ENCODE data around the gene PARP14.
"Not testable (repeated sequence)": the region's sequence is repeated elsewhere in the genome, so short reads cannot be mapped to it uniquely, and the experiment has no call there.

The PARP14 gene

DNA sequence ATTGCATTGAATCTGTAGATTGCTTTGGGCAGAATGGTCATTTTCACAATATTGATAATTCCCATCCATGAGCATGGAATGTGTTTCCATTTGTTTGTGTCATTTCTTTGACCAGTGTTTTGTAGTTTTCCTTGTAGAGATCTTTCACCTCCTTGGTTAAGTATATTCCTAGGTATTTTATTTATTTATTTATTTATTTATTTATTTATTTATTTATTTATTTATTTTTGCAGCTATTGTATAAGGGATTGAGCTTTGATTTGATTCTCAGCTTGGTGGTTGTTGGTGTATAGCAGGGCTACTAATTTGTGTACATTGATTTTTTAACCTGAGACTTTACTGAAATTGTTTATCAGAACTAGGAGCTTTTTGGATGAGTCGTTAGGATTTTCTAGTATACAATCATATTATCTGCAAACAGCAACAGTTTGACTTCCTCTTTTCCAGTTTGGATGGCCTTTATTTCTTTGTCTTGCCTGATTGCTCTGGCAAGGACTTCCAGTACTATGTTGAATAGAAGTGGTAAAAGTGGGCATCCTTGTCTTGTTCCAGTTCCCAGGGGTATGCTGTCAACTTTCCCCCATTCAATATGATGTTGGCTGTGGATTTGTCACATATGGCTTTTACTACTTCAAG lies 30.1 kb downstream of the PARP14 start:
- H3K9me3 ChIP-seq (ENCODE audit: control insufficient read depth, insufficient read depth, low read depth, low read length); H3K36me3 ChIP-seq (ENCODE audit: control insufficient read depth in 2 of 2, insufficient read depth in 1 of 2, low read length in 2 of 2); POLR2A ChIA-PET; H3K27ac ChIP-seq (ENCODE audit: extremely low read depth, low read depth, low read length); CTCF ChIA-PET; H3K4me1 ChIP-seq (ENCODE audit: control insufficient read depth, insufficient read depth, low read length); H3K4me3 ChIP-seq (ENCODE audit: low read depth, low read length): not testable (repeated sequence)
- TF ChIP-seq ZNF623 (tag by site-specific recombination; IDR thresholded peaks at IDR 0.05) (peak; percentile 57), ZNF555 (tag by site-specific recombination; conservative IDR thresholded peaks at IDR 0.05) (peak; percentile 69), ZNF510 (tag by site-specific recombination; IDR thresholded peaks at IDR 0.05; ENCODE audit: insufficient replicate concordance) (peak; percentile 13), ZNF266 (tag by site-specific recombination; IDR thresholded peaks at IDR 0.05; ENCODE audit: low read depth) (0 out of 2 replicates have a peak, but pooled peaks have one; percentile 25), ZNF654 (tag by site-specific recombination; IDR thresholded peaks at IDR 0.05; ENCODE audit: low read depth) (peak; percentile 30), ZNF426 (tag by site-specific recombination; IDR thresholded peaks at IDR 0.05) (peak; percentile 70), ZNF433 (tag by site-specific recombination; IDR thresholded peaks at IDR 0.05; ENCODE audit: low read depth) (0 out of 2 replicates have a peak, but pooled peaks have one; percentile 17), ZNF394 (tag by site-specific recombination; IDR thresholded peaks at IDR 0.05; ENCODE audit: borderline replicate concordance) (peak; percentile 87; the same call in 1 of the 2 replicates), ZNF140 (tag by site-specific recombination; IDR thresholded peaks at IDR 0.05) (peak; percentile 44; the same call in 1 of the 2 replicates), ZNF558 (tag by site-specific recombination; IDR thresholded peaks at IDR 0.05) (peak; percentile 61; the same call in 1 of the 2 replicates), ZXDB (tag by site-specific recombination; IDR thresholded peaks at IDR 0.05) (peak; percentile 43; the same call in 1 of the 2 replicates), ZBTB8A (tag by site-specific recombination; IDR thresholded peaks at IDR 0.05) (peak; percentile 50)
- TF ChIP-seq, protein P1, sequence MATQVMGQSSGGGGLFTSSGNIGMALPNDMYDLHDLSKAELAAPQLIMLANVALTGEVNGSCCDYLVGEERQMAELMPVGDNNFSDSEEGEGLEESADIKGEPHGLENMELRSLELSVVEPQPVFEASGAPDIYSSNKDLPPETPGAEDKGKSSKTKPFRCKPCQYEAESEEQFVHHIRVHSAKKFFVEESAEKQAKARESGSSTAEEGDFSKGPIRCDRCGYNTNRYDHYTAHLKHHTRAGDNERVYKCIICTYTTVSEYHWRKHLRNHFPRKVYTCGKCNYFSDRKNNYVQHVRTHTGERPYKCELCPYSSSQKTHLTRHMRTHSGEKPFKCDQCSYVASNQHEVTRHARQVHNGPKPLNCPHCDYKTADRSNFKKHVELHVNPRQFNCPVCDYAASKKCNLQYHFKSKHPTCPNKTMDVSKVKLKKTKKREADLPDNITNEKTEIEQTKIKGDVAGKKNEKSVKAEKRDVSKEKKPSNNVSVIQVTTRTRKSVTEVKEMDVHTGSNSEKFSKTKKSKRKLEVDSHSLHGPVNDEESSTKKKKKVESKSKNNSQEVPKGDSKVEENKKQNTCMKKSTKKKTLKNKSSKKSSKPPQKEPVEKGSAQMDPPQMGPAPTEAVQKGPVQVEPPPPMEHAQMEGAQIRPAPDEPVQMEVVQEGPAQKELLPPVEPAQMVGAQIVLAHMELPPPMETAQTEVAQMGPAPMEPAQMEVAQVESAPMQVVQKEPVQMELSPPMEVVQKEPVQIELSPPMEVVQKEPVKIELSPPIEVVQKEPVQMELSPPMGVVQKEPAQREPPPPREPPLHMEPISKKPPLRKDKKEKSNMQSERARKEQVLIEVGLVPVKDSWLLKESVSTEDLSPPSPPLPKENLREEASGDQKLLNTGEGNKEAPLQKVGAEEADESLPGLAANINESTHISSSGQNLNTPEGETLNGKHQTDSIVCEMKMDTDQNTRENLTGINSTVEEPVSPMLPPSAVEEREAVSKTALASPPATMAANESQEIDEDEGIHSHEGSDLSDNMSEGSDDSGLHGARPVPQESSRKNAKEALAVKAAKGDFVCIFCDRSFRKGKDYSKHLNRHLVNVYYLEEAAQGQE (tag by site-specific recombination; IDR thresholded peaks at IDR 0.05) = peak; percentile 49; the same call in 1 of the 2 replicates
- TF ChIP-seq, protein P2, sequence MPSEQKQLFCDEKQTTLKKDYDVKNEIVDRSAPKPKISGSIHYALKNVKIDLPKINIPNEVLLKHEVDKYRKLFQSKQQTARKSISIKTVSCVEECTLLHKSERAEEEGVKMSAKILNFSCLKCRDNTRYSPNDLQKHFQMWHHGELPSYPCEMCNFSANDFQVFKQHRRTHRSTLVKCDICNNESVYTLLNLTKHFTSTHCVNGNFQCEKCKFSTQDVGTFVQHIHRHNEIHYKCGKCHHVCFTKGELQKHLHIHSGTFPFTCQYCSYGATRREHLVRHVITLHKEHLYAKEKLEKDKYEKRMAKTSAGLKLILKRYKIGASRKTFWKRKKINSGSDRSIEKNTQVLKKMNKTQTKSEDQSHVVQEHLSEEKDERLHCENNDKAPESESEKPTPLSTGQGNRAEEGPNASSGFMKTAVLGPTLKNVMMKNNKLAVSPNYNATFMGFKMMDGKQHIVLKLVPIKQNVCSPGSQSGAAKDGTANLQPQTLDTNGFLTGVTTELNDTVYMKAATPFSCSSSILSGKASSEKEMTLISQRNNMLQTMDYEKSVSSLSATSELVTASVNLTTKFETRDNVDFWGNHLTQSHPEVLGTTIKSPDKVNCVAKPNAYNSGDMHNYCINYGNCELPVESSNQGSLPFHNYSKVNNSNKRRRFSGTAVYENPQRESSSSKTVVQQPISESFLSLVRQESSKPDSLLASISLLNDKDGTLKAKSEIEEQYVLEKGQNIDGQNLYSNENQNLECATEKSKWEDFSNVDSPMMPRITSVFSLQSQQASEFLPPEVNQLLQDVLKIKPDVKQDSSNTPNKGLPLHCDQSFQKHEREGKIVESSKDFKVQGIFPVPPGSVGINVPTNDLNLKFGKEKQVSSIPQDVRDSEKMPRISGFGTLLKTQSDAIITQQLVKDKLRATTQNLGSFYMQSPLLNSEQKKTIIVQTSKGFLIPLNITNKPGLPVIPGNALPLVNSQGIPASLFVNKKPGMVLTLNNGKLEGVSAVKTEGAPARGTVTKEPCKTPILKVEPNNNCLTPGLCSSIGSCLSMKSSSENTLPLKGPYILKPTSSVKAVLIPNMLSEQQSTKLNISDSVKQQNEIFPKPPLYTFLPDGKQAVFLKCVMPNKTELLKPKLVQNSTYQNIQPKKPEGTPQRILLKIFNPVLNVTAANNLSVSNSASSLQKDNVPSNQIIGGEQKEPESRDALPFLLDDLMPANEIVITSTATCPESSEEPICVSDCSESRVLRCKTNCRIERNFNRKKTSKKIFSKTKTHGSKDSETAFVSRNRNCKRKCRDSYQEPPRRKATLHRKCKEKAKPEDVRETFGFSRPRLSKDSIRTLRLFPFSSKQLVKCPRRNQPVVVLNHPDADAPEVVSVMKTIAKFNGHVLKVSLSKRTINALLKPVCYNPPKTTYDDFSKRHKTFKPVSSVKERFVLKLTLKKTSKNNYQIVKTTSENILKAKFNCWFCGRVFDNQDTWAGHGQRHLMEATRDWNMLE (tag by site-specific recombination; conservative IDR thresholded peaks at IDR 0.05; ENCODE audit: low read depth) = peak; percentile 79
- TF ChIP-seq, protein P3, sequence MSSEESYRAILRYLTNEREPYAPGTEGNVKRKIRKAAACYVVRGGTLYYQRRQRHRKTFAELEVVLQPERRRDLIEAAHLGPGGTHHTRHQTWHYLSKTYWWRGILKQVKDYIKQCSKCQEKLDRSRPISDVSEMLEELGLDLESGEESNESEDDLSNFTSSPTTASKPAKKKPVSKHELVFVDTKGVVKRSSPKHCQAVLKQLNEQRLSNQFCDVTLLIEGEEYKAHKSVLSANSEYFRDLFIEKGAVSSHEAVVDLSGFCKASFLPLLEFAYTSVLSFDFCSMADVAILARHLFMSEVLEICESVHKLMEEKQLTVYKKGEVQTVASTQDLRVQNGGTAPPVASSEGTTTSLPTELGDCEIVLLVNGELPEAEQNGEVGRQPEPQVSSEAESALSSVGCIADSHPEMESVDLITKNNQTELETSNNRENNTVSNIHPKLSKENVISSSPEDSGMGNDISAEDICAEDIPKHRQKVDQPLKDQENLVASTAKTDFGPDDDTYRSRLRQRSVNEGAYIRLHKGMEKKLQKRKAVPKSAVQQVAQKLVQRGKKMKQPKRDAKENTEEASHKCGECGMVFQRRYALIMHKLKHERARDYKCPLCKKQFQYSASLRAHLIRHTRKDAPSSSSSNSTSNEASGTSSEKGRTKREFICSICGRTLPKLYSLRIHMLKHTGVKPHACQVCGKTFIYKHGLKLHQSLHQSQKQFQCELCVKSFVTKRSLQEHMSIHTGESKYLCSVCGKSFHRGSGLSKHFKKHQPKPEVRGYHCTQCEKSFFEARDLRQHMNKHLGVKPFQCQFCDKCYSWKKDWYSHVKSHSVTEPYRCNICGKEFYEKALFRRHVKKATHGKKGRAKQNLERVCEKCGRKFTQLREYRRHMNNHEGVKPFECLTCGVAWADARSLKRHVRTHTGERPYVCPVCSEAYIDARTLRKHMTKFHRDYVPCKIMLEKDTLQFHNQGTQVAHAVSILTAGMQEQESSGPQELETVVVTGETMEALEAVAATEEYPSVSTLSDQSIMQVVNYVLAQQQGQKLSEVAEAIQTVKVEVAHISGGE (tag by site-specific recombination; conservative IDR thresholded peaks at IDR 0.05; ENCODE audit: low read depth) = peak; percentile 70
